Right atrium auricular region (tissue), 2 donors: Measurements from ENCODE around the gene UFSP2. TPM values are rescaled to one million over a fixed set of nuclear protein-coding genes. Genes with fewer than 3 reads are reported as not detected.

ENCODE experiments used
- DNase-seq: peaks from one replicate; pipeline ENCODE4 v3.0.0-alpha.2; 2019; ENCODE audit warnings: low spot score
- H3K27ac ChIP-seq, 2 donors: fragments of 200-600 bp; sonication (generic); 1 replicate in 1 of 2; 2 replicates in 1 of 2; pipeline ENCODE4 v1.5.1; 2016 to 2019
- H3K27me3 ChIP-seq, 2 donors: fragments of 200-600 bp; sonication (generic); one replicate each; pipeline versions ENCODE4 v1.5.1 to v1.6.0; 2017 to 2019
- H3K36me3 ChIP-seq: fragments of 200-600 bp; sonication (generic); one replicate; pipeline ENCODE4 v1.5.1; 2016
- H3K4me1 ChIP-seq, 2 donors: fragments of 200-600 bp; sonication (generic); one replicate each; pipeline versions ENCODE4 v1.5.1 to v1.6.0; 2017 to 2019
- H3K4me3 ChIP-seq, 2 donors: fragments of 200-600 bp; sonication (generic); 1 replicate in 1 of 2; 2 replicates in 1 of 2; pipeline ENCODE4 v1.5.1; 2017 to 2019; ENCODE audit warnings: mild to moderate bottlenecking in 1 of 2, moderate library complexity in 1 of 2
- H3K9me3 ChIP-seq, 2 donors: fragments of 200-600 bp; sonication (generic); one replicate each; pipeline ENCODE4 v1.5.1; 2019
- CTCF ChIP-seq, 2 donors: fragments of 200-600 bp; sonication (generic); IDR thresholded peaks; one replicate each; pipeline ENCODE4 v1.5.1; 2019; ENCODE audit warnings: antibody characterized with exemption in 2 of 2
- total RNA-seq, 2 donors: library from RNA; depleted of rRNA; stranded (reverse); fragments of >200 nt; gene quantifications; one replicate each; pipeline ENCODE4 v1.1.0, GENCODE V29; 2016

Gene UFSP2
- total RNA-seq, 2 donors from 2014 or later, result 28.6 to 35.1 TPM

GRCh38 chr4:185361872-185362271 lies 63.9 kb downstream of the UFSP2 start:
- Histone ChIP-seq H3K36me3 (peaks cover 11% of the 10 kb centered on the region), H3K4me3 (no peak overlapping the region), H3K4me1 (no peaks in the 10 kb centered on the region), H3K27me3 (no peaks in the 10 kb centered on the region), H3K27ac (no peak overlapping the region), H3K9me3 (no peaks in the 10 kb centered on the region)
- DNase-seq, result no peak
- TF ChIP-seq CTCF (IDR thresholded peaks at IDR 0.05), result no peak

GRCh38 chr4:185359767-185360446 lies 65.9 kb downstream of the UFSP2 start:
- H3K4me1 ChIP-seq, result no peaks in the 10 kb centered on the region
- peaks cover 11% of the 10 kb centered on the region for H3K36me3 ChIP-seq

GRCh38 chr4:185358959-185359358 lies 66.8 kb downstream of the UFSP2 start:
- Histone ChIP-seq H3K27ac (no peak overlapping the region), H3K4me3 (no peak overlapping the region), H3K4me1 (no peaks in the 10 kb centered on the region)

More at GRCh38 chr4:185359767-185360446, 65.9 kb downstream of the UFSP2 start:
- Histone ChIP-seq H3K27ac (no peak overlapping the region), H3K4me3 (no peak overlapping the region), H3K9me3 (no peaks in the 10 kb centered on the region), H3K27me3 (no peaks in the 10 kb centered on the region)
- TF ChIP-seq CTCF (IDR thresholded peaks at IDR 0.05), result no peak
- DNase-seq, result no peak

GRCh38 chr4:185358514-185358913 lies 67.2 kb downstream of the UFSP2 start:
- no peak for DNase-seq
- Histone ChIP-seq H3K4me3 (no peak overlapping the region), H3K27me3 (no peaks in the 10 kb centered on the region), H3K36me3 (peaks cover 11% of the 10 kb centered on the region), H3K9me3 (no peaks in the 10 kb centered on the region), H3K4me1 (no peaks in the 10 kb centered on the region), H3K27ac (no peak overlapping the region)
- TF ChIP-seq CTCF (IDR thresholded peaks at IDR 0.05), result no peak

More at GRCh38 chr4:185358959-185359358, 66.8 kb downstream of the UFSP2 start:
- Histone ChIP-seq H3K36me3 (peaks cover 11% of the 10 kb centered on the region), H3K27me3 (no peaks in the 10 kb centered on the region), H3K9me3 (no peaks in the 10 kb centered on the region)
- TF ChIP-seq CTCF (IDR thresholded peaks at IDR 0.05), result no peak
- DNase-seq, result no peak

GRCh38 chr4:185357733-185358440 lies 67.9 kb downstream of the UFSP2 start:
- Histone ChIP-seq H3K4me1 (no peaks in the 10 kb centered on the region), H3K27me3 (no peaks in the 10 kb centered on the region), H3K27ac (no peak overlapping the region), H3K36me3 (peaks cover 11% of the 10 kb centered on the region), H3K9me3 (no peaks in the 10 kb centered on the region), H3K4me3 (no peak overlapping the region)
- DNase-seq, result no peak
- no peak for TF ChIP-seq CTCF (IDR thresholded peaks at IDR 0.05)
